SK-N-SH (cell line): ENCODE results near the gene RNU1-2. TPM values are rescaled to one million over a fixed set of nuclear protein-coding genes. Genes with fewer than 3 reads are reported as not detected.
A peak's percentile ranks its signal among the peaks of the same experiment; 100 is the strongest.

Source experiments
- CTCF ChIA-PET: fragments of 300-600, 350-600 bp; formaldehyde crosslinking; extraction: SDS; loops from one replicate; lab custom pipeline; 2021; lab: Yijun Ruan, JAX
- POLR2A ChIA-PET: fragments of 350-600 bp; sonication (Branson Sonifier 250); formaldehyde crosslinking; extraction: SDS; loops from one replicate; lab custom pipeline; 2020; ENCODE audit warnings: antibody characterized with exemption, inconsistent platforms; lab: Yijun Ruan, JAX
- DNase-seq: peaks from one replicate; pipeline ENCODE4 v3.0.0; 2012
- H2AFZ ChIP-seq: fragments of 200-600 bp; sonication (generic); 2 replicates; pipeline ENCODE4 v1.8.1; 2016; ENCODE audit warnings: antibody characterized with exemption, mild to moderate bottlenecking, low read depth
- H3F3A ChIP-seq: fragments of 200-600 bp; sonication (generic); replicated peaks from 2 replicates; pipeline ENCODE3; 2016; ENCODE audit warnings: antibody characterized with exemption, mild to moderate bottlenecking; ENCODE audit not compliant: insufficient read depth
- H3K27ac ChIP-seq, 2 experiments: fragments of 200-500 bp in 1 of 2; fragments of 200-600 bp in 1 of 2; sonication (Bioruptor generic) in 1 of 2; sonication (generic), shearing (Covaris generic) in 1 of 2; 2 replicates each; pipeline versions ENCODE4 v1.5.1 to v1.6.1; 2014 to 2016; ENCODE audit warnings: low read depth in 2 of 2, inconsistent platforms in 1 of 2, low read length in 1 of 2, mild to moderate bottlenecking in 1 of 2, mixed read lengths in 1 of 2
- H3K27me3 ChIP-seq: fragments of 200-600 bp; sonication (generic), shearing (Covaris generic); 2 replicates; pipeline ENCODE4 v1.6.1; 2016; ENCODE audit warnings: mixed run types; ENCODE audit not compliant: insufficient read depth
- H3K36me3 ChIP-seq, 2 experiments: fragments of 200-500 bp in 1 of 2; fragments of 200-600 bp in 1 of 2; sonication (Bioruptor generic) in 1 of 2; sonication (generic) in 1 of 2; replicated peaks in 1 of 2; 2 replicates each; pipeline versions ENCODE3 to v1.5.1; 2014 to 2016; ENCODE audit warnings: low read length in 1 of 2, mild to moderate bottlenecking in 1 of 2; ENCODE audit not compliant: insufficient read depth in 2 of 2, control insufficient read depth in 1 of 2
- H3K4me1 ChIP-seq, 2 experiments: fragments of 200-500 bp in 1 of 2; fragments of 200-600 bp in 1 of 2; sonication (Bioruptor generic) in 1 of 2; sonication (generic), shearing (Covaris generic) in 1 of 2; 2 replicates each; pipeline versions ENCODE4 v1.5.1 to v1.6.1; 2014 to 2016; ENCODE audit warnings: low read depth in 1 of 2, low read length in 1 of 2, mixed run types in 1 of 2; ENCODE audit not compliant: insufficient read depth in 2 of 2, control insufficient read depth in 1 of 2
- H3K4me2 ChIP-seq: fragments of 200-600 bp; sonication (generic), shearing (Covaris generic); 2 replicates; pipeline ENCODE4 v1.6.1; 2017; ENCODE audit warnings: mixed run types
- H3K4me3 ChIP-seq, 2 experiments: fragments of 200-500 bp in 1 of 2; fragments of 200-600 bp in 1 of 2; sonication (Bioruptor generic) in 1 of 2; sonication (generic), shearing (Covaris generic) in 1 of 2; 2 replicates each; pipeline versions ENCODE4 v1.5.1 to v1.8.1; 2014 to 2016; ENCODE audit warnings: low read depth in 2 of 2, inconsistent platforms in 1 of 2, low read length in 1 of 2, mild to moderate bottlenecking in 1 of 2, mixed read lengths in 1 of 2, moderate library complexity in 1 of 2
- H3K79me2 ChIP-seq: fragments of 200-600 bp; sonication (generic); 2 replicates; pipeline ENCODE4 v1.8.1; 2017; ENCODE audit warnings: mild to moderate bottlenecking; ENCODE audit not compliant: insufficient read depth
- H3K9ac ChIP-seq: fragments of 200-600 bp; sonication (generic); 2 replicates; pipeline ENCODE4 v1.6.1; 2017; ENCODE audit warnings: mixed run types
- H3K9me2 ChIP-seq: fragments of 200-600 bp; sonication (generic); 2 replicates; pipeline ENCODE4 v1.6.1; 2017; ENCODE audit warnings: mixed run types
- H3K9me3 ChIP-seq: fragments of 200-600 bp; sonication (generic); 2 replicates; pipeline ENCODE4 v1.6.1; 2017; ENCODE audit warnings: mixed run types, mild to moderate bottlenecking, moderate library complexity
- H4K20me1 ChIP-seq: fragments of 200-600 bp; sonication (generic); 2 replicates; pipeline ENCODE4 v1.6.1; 2017; ENCODE audit warnings: mild to moderate bottlenecking, mixed run types; ENCODE audit not compliant: insufficient read depth
- CHD2 ChIP-seq: fragments of 150-350 bp; IDR thresholded peaks from 2 replicates; pipeline ENCODE4 v1.6.1; 2018; ENCODE audit warnings: low read length; ENCODE audit not compliant: partially characterized antibody
- ELF1 ChIP-seq: IDR thresholded peaks from 2 replicates; pipeline ENCODE4 v1.4.0; 2012
- EZH2phosphoT487 ChIP-seq: fragments of 200-600 bp; sonication (generic); IDR thresholded peaks from 2 replicates; pipeline ENCODE4 v1.6.1; 2017; ENCODE audit warnings: low read depth, mixed run types, mild to moderate bottlenecking, antibody characterized with exemption, moderate library complexity, borderline replicate concordance
- FOSL2 ChIP-seq: IDR thresholded peaks from 2 replicates; pipeline ENCODE4 v1.4.0; 2012; ENCODE audit warnings: low read depth, mild to moderate bottlenecking, moderate library complexity, borderline replicate concordance
- FOXM1 ChIP-seq: IDR thresholded peaks from 2 replicates; pipeline ENCODE4 v1.4.0; 2012; ENCODE audit warnings: low read depth, mild to moderate bottlenecking
- GATA2 ChIP-seq: sonication (generic); formaldehyde crosslinking; IDR thresholded peaks from 2 replicates; pipeline ENCODE4 v1.5.0; 2020; ENCODE audit warnings: mild to moderate bottlenecking, missing genetic modification reagents
- JUND ChIP-seq: IDR thresholded peaks from 2 replicates; pipeline ENCODE4 v1.4.0; 2012
- POLR2AphosphoS5 ChIP-seq: IDR thresholded peaks from 2 replicates; pipeline ENCODE4 v1.6.1; 2012; ENCODE audit warnings: low read depth, low read length
- RAD21 ChIP-seq: IDR thresholded peaks from 2 replicates; pipeline ENCODE4 v1.6.1; 2012; ENCODE audit warnings: mild to moderate bottlenecking, low read length
- RFX5 ChIP-seq: IDR thresholded peaks from 2 replicates; pipeline ENCODE4 v1.6.1; 2012; ENCODE audit warnings: mild to moderate bottlenecking, improper control_type of control experiment, low read length
- RXRA ChIP-seq: IDR thresholded peaks from 2 replicates; pipeline ENCODE4 v1.4.0; 2012; ENCODE audit warnings: low read depth, mild to moderate bottlenecking, borderline replicate concordance
- SIN3A ChIP-seq: IDR thresholded peaks from 2 replicates; pipeline ENCODE4 v1.6.1; 2012; ENCODE audit warnings: low read depth, mild to moderate bottlenecking, low read length, moderate library complexity, borderline replicate concordance
- SMC3 ChIP-seq: IDR thresholded peaks from 2 replicates; pipeline ENCODE4 v1.6.1; 2012; ENCODE audit warnings: low read depth, low read length, improper control_type of control experiment
- TAF1 ChIP-seq: IDR thresholded peaks from 2 replicates; pipeline ENCODE4 v1.6.1; 2012; ENCODE audit warnings: low read depth, mild to moderate bottlenecking, low read length, moderate library complexity, borderline replicate concordance
- WGBS: methylation state at CpG from one replicate; pipeline ENCODE4 v1.1.6; 2017; ENCODE audit warnings: low lambda C conversion rate; 5-methylcytosine and 5-hydroxymethylcytosine counted together
- polyA plus RNA-seq, 3 experiments: library from polyadenylated mRNA; depleted of rRNA; stranded (reverse); fragments of >200 nt; gene quantifications; 2 replicates each; pipeline ENCODE4 v1.2.3, GENCODE V29; 2012
- TF ChIP-seq, protein P1 (sequence below): IDR thresholded peaks from 2 replicates; pipeline ENCODE4 v1.4.0; 2012; ENCODE audit warnings: low read depth
- TF ChIP-seq, protein P2 (sequence below): IDR thresholded peaks from 2 replicates; pipeline ENCODE4; 2012
- TF ChIP-seq, protein P3 (sequence below): IDR thresholded peaks from 2 replicates; pipeline ENCODE4 v1.4.0; 2012; ENCODE audit warnings: low read depth, borderline replicate concordance
- TF ChIP-seq, protein P4 (sequence below): IDR thresholded peaks from 2 replicates; pipeline ENCODE4 v1.4.0; 2012; ENCODE audit warnings: low read depth, borderline replicate concordance
- TF ChIP-seq, protein P5 (sequence below): IDR thresholded peaks from 2 replicates; pipeline ENCODE4 v1.6.1; 2012; ENCODE audit warnings: mild to moderate bottlenecking, low read depth, low read length, moderate library complexity
- TF ChIP-seq, protein P6 (sequence below): fragments of 150-350 bp; IDR thresholded peaks from 2 replicates; pipeline ENCODE4 v1.6.1; 2017; ENCODE audit warnings: antibody characterized with exemption, low read length, low read depth, borderline replicate concordance

RNU1-2 gene
- polyA plus RNA-seq, 1 of the 3 experiments (the other 2 are of a cell fraction) = not detected

DNA sequence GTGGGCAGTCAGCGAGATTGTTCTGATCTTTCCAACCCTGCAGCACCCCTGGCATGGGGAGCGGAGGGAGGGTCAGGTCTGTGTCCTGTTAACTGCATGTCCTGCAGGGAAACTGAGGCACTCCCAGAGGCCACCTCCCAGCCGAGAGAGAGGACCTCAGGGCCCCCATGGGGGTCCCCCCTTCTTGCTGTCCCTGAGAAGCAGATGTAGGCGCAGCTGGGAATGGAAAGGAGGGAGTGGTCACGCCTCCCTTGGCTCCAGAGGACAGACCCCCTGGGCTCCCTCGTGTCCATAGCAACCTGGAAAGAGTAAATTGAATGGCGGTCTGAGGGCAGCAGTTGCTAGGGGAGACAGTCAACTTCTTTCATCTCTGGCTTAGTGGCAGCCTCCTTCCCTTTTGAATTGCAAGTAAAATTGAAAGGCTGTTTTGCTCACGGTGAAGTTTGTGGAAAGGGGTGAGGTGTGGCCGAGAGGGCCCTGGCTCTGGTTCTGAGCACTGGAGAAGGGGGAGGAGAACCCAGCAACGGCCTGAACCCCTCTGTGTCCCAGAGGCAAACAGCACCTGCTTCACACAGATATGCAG is 30.8 kb downstream of the RNU1-2 start:
- TF ChIP-seq CHD2 (no peak), SMC3 (no peak), RFX5 (no peak), SIN3A (no peak), RXRA (no peak), RAD21 (no peak), FOXM1 (no peak), FOSL2 (no peak), POLR2AphosphoS5 (no peak), EZH2phosphoT487 (no peak), GATA2 (CRISPR knock-in tag) (no peak), ELF1 (no peak), JUND (no peak), TAF1 (no peak)
- TF ChIP-seq, protein P1, sequence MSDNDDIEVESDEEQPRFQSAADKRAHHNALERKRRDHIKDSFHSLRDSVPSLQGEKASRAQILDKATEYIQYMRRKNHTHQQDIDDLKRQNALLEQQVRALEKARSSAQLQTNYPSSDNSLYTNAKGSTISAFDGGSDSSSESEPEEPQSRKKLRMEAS = no peak
- TF ChIP-seq, protein P2, sequence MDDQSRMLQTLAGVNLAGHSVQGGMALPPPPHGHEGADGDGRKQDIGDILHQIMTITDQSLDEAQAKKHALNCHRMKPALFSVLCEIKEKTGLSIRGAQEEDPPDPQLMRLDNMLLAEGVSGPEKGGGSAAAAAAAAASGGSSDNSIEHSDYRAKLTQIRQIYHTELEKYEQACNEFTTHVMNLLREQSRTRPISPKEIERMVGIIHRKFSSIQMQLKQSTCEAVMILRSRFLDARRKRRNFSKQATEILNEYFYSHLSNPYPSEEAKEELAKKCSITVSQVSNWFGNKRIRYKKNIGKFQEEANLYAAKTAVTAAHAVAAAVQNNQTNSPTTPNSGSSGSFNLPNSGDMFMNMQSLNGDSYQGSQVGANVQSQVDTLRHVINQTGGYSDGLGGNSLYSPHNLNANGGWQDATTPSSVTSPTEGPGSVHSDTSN = no peak
- TF ChIP-seq, protein P3, sequence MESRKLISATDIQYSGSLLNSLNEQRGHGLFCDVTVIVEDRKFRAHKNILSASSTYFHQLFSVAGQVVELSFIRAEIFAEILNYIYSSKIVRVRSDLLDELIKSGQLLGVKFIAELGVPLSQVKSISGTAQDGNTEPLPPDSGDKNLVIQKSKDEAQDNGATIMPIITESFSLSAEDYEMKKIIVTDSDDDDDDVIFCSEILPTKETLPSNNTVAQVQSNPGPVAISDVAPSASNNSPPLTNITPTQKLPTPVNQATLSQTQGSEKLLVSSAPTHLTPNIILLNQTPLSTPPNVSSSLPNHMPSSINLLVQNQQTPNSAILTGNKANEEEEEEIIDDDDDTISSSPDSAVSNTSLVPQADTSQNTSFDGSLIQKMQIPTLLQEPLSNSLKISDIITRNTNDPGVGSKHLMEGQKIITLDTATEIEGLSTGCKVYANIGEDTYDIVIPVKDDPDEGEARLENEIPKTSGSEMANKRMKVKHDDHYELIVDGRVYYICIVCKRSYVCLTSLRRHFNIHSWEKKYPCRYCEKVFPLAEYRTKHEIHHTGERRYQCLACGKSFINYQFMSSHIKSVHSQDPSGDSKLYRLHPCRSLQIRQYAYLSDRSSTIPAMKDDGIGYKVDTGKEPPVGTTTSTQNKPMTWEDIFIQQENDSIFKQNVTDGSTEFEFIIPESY = no peak
- TF ChIP-seq, protein P4, sequence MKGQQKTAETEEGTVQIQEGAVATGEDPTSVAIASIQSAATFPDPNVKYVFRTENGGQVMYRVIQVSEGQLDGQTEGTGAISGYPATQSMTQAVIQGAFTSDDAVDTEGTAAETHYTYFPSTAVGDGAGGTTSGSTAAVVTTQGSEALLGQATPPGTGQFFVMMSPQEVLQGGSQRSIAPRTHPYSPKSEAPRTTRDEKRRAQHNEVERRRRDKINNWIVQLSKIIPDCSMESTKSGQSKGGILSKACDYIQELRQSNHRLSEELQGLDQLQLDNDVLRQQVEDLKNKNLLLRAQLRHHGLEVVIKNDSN = no peak
- TF ChIP-seq, protein P5, sequence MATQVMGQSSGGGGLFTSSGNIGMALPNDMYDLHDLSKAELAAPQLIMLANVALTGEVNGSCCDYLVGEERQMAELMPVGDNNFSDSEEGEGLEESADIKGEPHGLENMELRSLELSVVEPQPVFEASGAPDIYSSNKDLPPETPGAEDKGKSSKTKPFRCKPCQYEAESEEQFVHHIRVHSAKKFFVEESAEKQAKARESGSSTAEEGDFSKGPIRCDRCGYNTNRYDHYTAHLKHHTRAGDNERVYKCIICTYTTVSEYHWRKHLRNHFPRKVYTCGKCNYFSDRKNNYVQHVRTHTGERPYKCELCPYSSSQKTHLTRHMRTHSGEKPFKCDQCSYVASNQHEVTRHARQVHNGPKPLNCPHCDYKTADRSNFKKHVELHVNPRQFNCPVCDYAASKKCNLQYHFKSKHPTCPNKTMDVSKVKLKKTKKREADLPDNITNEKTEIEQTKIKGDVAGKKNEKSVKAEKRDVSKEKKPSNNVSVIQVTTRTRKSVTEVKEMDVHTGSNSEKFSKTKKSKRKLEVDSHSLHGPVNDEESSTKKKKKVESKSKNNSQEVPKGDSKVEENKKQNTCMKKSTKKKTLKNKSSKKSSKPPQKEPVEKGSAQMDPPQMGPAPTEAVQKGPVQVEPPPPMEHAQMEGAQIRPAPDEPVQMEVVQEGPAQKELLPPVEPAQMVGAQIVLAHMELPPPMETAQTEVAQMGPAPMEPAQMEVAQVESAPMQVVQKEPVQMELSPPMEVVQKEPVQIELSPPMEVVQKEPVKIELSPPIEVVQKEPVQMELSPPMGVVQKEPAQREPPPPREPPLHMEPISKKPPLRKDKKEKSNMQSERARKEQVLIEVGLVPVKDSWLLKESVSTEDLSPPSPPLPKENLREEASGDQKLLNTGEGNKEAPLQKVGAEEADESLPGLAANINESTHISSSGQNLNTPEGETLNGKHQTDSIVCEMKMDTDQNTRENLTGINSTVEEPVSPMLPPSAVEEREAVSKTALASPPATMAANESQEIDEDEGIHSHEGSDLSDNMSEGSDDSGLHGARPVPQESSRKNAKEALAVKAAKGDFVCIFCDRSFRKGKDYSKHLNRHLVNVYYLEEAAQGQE = no peak
- TF ChIP-seq, protein P6, sequence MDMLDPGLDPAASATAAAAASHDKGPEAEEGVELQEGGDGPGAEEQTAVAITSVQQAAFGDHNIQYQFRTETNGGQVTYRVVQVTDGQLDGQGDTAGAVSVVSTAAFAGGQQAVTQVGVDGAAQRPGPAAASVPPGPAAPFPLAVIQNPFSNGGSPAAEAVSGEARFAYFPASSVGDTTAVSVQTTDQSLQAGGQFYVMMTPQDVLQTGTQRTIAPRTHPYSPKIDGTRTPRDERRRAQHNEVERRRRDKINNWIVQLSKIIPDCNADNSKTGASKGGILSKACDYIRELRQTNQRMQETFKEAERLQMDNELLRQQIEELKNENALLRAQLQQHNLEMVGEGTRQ = no peak
- no peak overlapping the region for H2AFZ ChIP-seq
- no peaks in the 10 kb centered on the region for H4K20me1 ChIP-seq
- H3K4me2 ChIP-seq = no peak overlapping the region
- no peaks in the 10 kb centered on the region for H3K27me3 ChIP-seq
- CTCF ChIA-PET = interaction anchor here (0.6 to 1.6 kb wide), 3 partner anchors 11 to 25 kb away, joined by 3 to 5 read pairs (median 4); no protein-coding TSS in a partner anchor
- H3K79me2 ChIP-seq = no peaks in the 10 kb centered on the region
- no peaks in the 10 kb centered on the region for H3K9me2 ChIP-seq
- peaks cover 0 to 3% of the 10 kb centered on the region in 2 experiments for H3K36me3 ChIP-seq
- H3K4me1 ChIP-seq = peaks cover 3 to 28% of the 10 kb centered on the region in 2 experiments; a peak in 2 of 4 replicates
- no peak overlapping the region for H3K4me3 ChIP-seq
- 83% methylated on average over 10 of the region's 10 CpGs for WGBS
- no peak overlapping the region for H3K9ac ChIP-seq
- POLR2A ChIA-PET = no interaction called here
- H3F3A ChIP-seq = no peaks in the 10 kb centered on the region
- H3K9me3 ChIP-seq = no peaks in the 10 kb centered on the region
- no peak overlapping the region for H3K27ac ChIP-seq
- DNase-seq = peak; percentile 71
